IMR-90 (cell line): ENCODE data around the gene PTPRH.

Experiments used
- BHLHE40 ChIP-seq: fragments of 150-350 bp; IDR thresholded peaks from 2 replicates; pipeline ENCODE4 v1.6.1; 2016; ENCODE audit warnings: mild to moderate bottlenecking, low read depth, low read length
- CEBPB ChIP-seq: IDR thresholded peaks from 2 replicates; pipeline ENCODE4 v1.6.1; 2012; ENCODE audit warnings: low read depth, low read length, improper control_type of control experiment
- CHD1 ChIP-seq: IDR thresholded peaks from 2 replicates; pipeline ENCODE4 v1.6.1; 2012; ENCODE audit warnings: low read depth, low read length, improper control_type of control experiment
- FOS ChIP-seq: fragments of 150-350 bp; IDR thresholded peaks from 2 replicates; pipeline ENCODE4 v1.6.1; 2016; ENCODE audit warnings: low read depth, low read length
- MAZ ChIP-seq: IDR thresholded peaks from 2 replicates; pipeline ENCODE4 v1.6.1; 2012; ENCODE audit warnings: low read depth, mild to moderate bottlenecking, low read length, improper control_type of control experiment, moderate library complexity, borderline replicate concordance
- MXI1 ChIP-seq: IDR thresholded peaks from 2 replicates; pipeline ENCODE4 v1.6.1; 2012; ENCODE audit warnings: low read depth, mild to moderate bottlenecking, low read length, moderate library complexity, borderline replicate concordance
- NFE2L2 ChIP-seq: fragments of 150-350 bp; IDR thresholded peaks from 2 replicates; pipeline ENCODE4 v1.6.1; 2016; ENCODE audit warnings: low read depth, mild to moderate bottlenecking, low read length
- POLR2A ChIP-seq: IDR thresholded peaks from 2 replicates; pipeline ENCODE4 v1.6.1; 2012; ENCODE audit warnings: mild to moderate bottlenecking, low read depth, low read length
- RAD21 ChIP-seq: IDR thresholded peaks from 2 replicates; pipeline ENCODE4 v1.6.1; 2012; ENCODE audit warnings: low read length, improper control_type of control experiment
- RFX5 ChIP-seq: IDR thresholded peaks from 2 replicates; pipeline ENCODE4 v1.8.0; 2012; ENCODE audit warnings: low read depth, mild to moderate bottlenecking, low read length, moderate library complexity
- SMC3 ChIP-seq: fragments of 150-350 bp; IDR thresholded peaks from 2 replicates; pipeline ENCODE4 v1.6.1; 2016; ENCODE audit warnings: low read depth, mild to moderate bottlenecking, antibody characterized with exemption, low read length, moderate library complexity
- USF2 ChIP-seq: fragments of 150-350 bp; IDR thresholded peaks from 2 replicates; pipeline ENCODE4 v1.6.1; 2017; ENCODE audit warnings: mild to moderate bottlenecking, antibody characterized with exemption, low read length, low read depth
- TF ChIP-seq, protein P1 (sequence below): conservative IDR thresholded peaks from 2 replicates; pipeline ENCODE4 v1.5.1; 2012; ENCODE audit warnings: mild to moderate bottlenecking, low read depth, low read length, improper control_type of control experiment
- TF ChIP-seq, protein P2 (sequence below): fragments of 150-350 bp; IDR thresholded peaks from 2 replicates; pipeline ENCODE4 v1.6.1; 2016; ENCODE audit warnings: low read depth, mild to moderate bottlenecking, low read length, moderate library complexity, borderline replicate concordance

DNA sequence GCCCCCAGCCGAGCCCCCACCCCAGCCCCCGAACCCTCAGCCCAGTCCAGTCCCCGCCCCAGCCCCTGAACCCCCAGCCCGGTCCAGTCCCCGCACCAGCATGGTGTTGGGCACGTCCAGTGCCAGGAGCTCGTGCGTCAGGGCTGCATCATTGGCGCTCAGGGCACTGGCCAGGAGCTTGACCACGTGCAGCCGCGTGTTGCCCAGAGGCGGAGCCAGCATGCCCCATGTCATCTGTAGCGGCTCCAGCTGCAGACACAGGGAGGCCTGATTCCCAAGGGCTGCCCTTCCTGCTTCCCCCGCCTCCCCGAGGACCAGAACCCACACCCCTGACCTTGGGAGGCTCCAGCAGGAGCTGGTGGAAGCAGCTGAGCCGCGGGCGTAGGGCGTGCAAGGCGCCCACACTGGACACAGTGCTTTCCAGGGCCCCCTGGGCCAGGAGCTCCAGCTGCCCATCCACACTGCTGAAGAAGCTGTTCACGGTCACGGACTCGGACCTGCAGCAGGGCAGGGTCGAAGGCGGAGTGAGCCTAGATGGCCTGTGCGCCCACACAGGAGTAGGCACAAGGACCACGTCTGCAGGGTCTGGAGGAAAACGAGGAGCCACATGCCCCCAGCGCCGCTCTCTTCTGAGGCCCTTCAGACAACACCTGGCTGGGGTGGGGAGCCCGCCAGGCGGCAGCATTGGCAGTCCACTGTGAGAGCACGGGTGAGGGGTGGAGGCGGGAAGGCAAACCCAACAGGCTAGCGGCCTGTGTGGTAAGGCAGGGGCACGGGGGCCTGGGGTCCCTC is 32.0 kb upstream of the PTPRH start:
- TF ChIP-seq FOS (no peak), CEBPB (no peak), POLR2A (no peak), SMC3 (no peak), RAD21 (no peak), MAZ (no peak), USF2 (no peak), BHLHE40 (no peak), MXI1 (no peak), CHD1 (no peak), NFE2L2 (no peak), RFX5 (no peak)
- TF ChIP-seq, protein P1, sequence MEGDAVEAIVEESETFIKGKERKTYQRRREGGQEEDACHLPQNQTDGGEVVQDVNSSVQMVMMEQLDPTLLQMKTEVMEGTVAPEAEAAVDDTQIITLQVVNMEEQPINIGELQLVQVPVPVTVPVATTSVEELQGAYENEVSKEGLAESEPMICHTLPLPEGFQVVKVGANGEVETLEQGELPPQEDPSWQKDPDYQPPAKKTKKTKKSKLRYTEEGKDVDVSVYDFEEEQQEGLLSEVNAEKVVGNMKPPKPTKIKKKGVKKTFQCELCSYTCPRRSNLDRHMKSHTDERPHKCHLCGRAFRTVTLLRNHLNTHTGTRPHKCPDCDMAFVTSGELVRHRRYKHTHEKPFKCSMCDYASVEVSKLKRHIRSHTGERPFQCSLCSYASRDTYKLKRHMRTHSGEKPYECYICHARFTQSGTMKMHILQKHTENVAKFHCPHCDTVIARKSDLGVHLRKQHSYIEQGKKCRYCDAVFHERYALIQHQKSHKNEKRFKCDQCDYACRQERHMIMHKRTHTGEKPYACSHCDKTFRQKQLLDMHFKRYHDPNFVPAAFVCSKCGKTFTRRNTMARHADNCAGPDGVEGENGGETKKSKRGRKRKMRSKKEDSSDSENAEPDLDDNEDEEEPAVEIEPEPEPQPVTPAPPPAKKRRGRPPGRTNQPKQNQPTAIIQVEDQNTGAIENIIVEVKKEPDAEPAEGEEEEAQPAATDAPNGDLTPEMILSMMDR, result no peak
- TF ChIP-seq, protein P2, sequence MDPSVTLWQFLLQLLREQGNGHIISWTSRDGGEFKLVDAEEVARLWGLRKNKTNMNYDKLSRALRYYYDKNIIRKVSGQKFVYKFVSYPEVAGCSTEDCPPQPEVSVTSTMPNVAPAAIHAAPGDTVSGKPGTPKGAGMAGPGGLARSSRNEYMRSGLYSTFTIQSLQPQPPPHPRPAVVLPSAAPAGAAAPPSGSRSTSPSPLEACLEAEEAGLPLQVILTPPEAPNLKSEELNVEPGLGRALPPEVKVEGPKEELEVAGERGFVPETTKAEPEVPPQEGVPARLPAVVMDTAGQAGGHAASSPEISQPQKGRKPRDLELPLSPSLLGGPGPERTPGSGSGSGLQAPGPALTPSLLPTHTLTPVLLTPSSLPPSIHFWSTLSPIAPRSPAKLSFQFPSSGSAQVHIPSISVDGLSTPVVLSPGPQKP, result no peak
